HepG2 (cell line): Measurements from ENCODE around the gene EXOSC9. TPM values are rescaled to one million over a fixed set of nuclear protein-coding genes. Genes with fewer than 3 reads are reported as not detected.

Experiments
- ATAC-seq: fragments of 200-7000 bp; cut with Tn5 transposase; 3 replicates; pipeline ENCODE4 v1.9.1; 2020; ENCODE audit warnings: mild to moderate bottlenecking, moderate library complexity
- BruUV-seq: library from RNA; stranded (reverse); fragments of 400-500 nt; replicated peaks from 2 replicates; lab custom pipeline; 2021; lab: Mats Ljungman, UMichigan
- CTCF ChIA-PET: fragments of 300-600 bp; formaldehyde crosslinking; extraction: SDS; loops from one replicate; lab custom pipeline; 2021; ENCODE audit warnings: low total read pairs, inconsistent platforms, low intra/inter-chr PET ratio; lab: Yijun Ruan, JAX
- POLR2A ChIA-PET: fragments of 350-600 bp; sonication (Branson Sonifier 250); formaldehyde crosslinking; loops from one replicate; lab custom pipeline; 2020; ENCODE audit warnings: antibody characterized with exemption, inconsistent platforms; lab: Yijun Ruan, JAX
- DNase-seq: peaks from one replicate; pipeline ENCODE4 v3.0.0-alpha.2; 2015; ENCODE audit warnings: low spot score
- FAIRE-seq: peaks from 3 replicates; lab custom pipeline; 2011; peaks lifted over from hg19 to GRCh38; lab: Jason Lieb, UNC
- H2AFZ ChIP-seq: one replicate; pipeline ENCODE4 v1.6.1; 2011; ENCODE audit warnings: low read length, inconsistent platforms
- H3K27ac ChIP-seq: fragments of 300-600 bp; 3 replicates; pipeline ENCODE4 v1.8.0; 2011; ENCODE audit warnings: mixed run types, mild to moderate bottlenecking, mixed read lengths, low read length, inconsistent platforms; ENCODE audit not compliant: insufficient read depth; ENCODE audit errors: extremely low read length
- H3K27me3 ChIP-seq, 2 experiments: fragments of 200-600 bp in 1 of 2; 2 replicates in 1 of 2; 3 replicates in 1 of 2; pipeline versions ENCODE4 v1.6.0 to v1.8.0; 2011; ENCODE audit warnings: low read length in 2 of 2, mild to moderate bottlenecking in 2 of 2, moderate library complexity in 2 of 2, inconsistent platforms in 1 of 2; ENCODE audit not compliant: insufficient read depth in 2 of 2, control insufficient read depth in 1 of 2
- H3K36me3 ChIP-seq, 2 experiments: fragments of 200-600 bp in 1 of 2; replicated peaks in 1 of 2; 2 replicates in 1 of 2; 3 replicates in 1 of 2; pipeline versions ENCODE4 v1.5.1 to v1.8.0; 2011; ENCODE audit warnings: low read length in 2 of 2, inconsistent platforms in 1 of 2; ENCODE audit not compliant: insufficient read depth in 2 of 2, control insufficient read depth in 1 of 2
- H3K4me1 ChIP-seq: 2 replicates; pipeline ENCODE4 v1.5.1; 2012; ENCODE audit warnings: low read length, inconsistent platforms; ENCODE audit not compliant: insufficient read depth
- H3K4me2 ChIP-seq: 2 replicates; pipeline ENCODE4 v1.6.0; 2011; ENCODE audit warnings: low read depth, low read length, inconsistent platforms
- H3K4me3 ChIP-seq, 3 experiments: fragments of 200-600 bp in 1 of 3; sonication (generic), shearing (Covaris generic) in 1 of 3; replicated peaks in 1 of 3; 2 replicates each; pipeline ENCODE4 v1.5.1; 2011 to 2016; ENCODE audit warnings: low read length in 3 of 3, inconsistent platforms in 2 of 3, low read depth in 2 of 3, mild to moderate bottlenecking in 2 of 3, control low read depth in 1 of 3, mixed read lengths in 1 of 3; ENCODE audit not compliant: insufficient read depth in 1 of 3
- H3K79me2 ChIP-seq: one replicate; pipeline ENCODE4 v1.6.1; 2011; ENCODE audit warnings: low read length, inconsistent platforms; ENCODE audit not compliant: insufficient read depth
- H3K9ac ChIP-seq: 2 replicates; pipeline ENCODE4 v1.6.0; 2011; ENCODE audit warnings: mild to moderate bottlenecking, low read depth, low read length, inconsistent platforms; ENCODE audit not compliant: insufficient read depth
- H3K9me3 ChIP-seq: 2 replicates; pipeline ENCODE4 v1.5.1; 2012; ENCODE audit warnings: mild to moderate bottlenecking, low read length
- H4K20me1 ChIP-seq: 2 replicates; pipeline ENCODE4 v1.6.0; 2011; ENCODE audit warnings: inconsistent platforms, mild to moderate bottlenecking, low read length, moderate library complexity; ENCODE audit not compliant: insufficient read depth
- ARID2 ChIP-seq: sonication (generic); formaldehyde crosslinking; IDR thresholded peaks from 2 replicates; pipeline ENCODE4 v1.8.1; 2022; ENCODE audit warnings: mild to moderate bottlenecking, missing genetic modification reagents, borderline replicate concordance
- CBX1 ChIP-seq: IDR thresholded peaks from one replicate; pipeline ENCODE4 v1.6.1; 2016; ENCODE audit warnings: antibody characterized with exemption, low read depth
- HIVEP1 ChIP-seq: sonication (generic); formaldehyde crosslinking; IDR thresholded peaks from 2 replicates; pipeline ENCODE4 v1.4.0; 2020; ENCODE audit warnings: mild to moderate bottlenecking, missing genetic modification reagents
- HMGA1 ChIP-seq: sonication (generic); formaldehyde crosslinking; conservative IDR thresholded peaks from 2 replicates; pipeline ENCODE4 v1.4.0; 2020; ENCODE audit warnings: missing genetic modification reagents
- JDP2 ChIP-seq: sonication (generic); formaldehyde crosslinking; IDR thresholded peaks from 2 replicates; pipeline ENCODE4 v1.8.1; 2022; ENCODE audit warnings: missing genetic modification reagents, borderline replicate concordance
- KLF15 ChIP-seq: sonication (generic); formaldehyde crosslinking; IDR thresholded peaks from 2 replicates; pipeline ENCODE4 v1.8.1; 2023; ENCODE audit warnings: borderline replicate concordance, mild to moderate bottlenecking, inconsistent platforms, missing genetic modification reagents, mixed read lengths
- NFRKB ChIP-seq: fragments of 450-650 bp; IDR thresholded peaks from 2 replicates; pipeline ENCODE4 v1.6.1; 2017
- PHF20 ChIP-seq: sonication (generic); formaldehyde crosslinking; IDR thresholded peaks from 2 replicates; pipeline ENCODE4 v1.5.0; 2020; ENCODE audit warnings: mild to moderate bottlenecking, missing genetic modification reagents
- PHF5A ChIP-seq: IDR thresholded peaks from one replicate; pipeline ENCODE4 v1.6.1; 2018; ENCODE audit warnings: low read depth, missing genetic modification reagents; ENCODE audit not compliant: unreplicated experiment
- TSC22D2 ChIP-seq: sonication (generic); formaldehyde crosslinking; IDR thresholded peaks from 2 replicates; pipeline ENCODE4 v1.5.1; 2020; ENCODE audit warnings: missing genetic modification reagents, mild to moderate bottlenecking, borderline replicate concordance
- ZNF276 ChIP-seq: sonication (generic); formaldehyde crosslinking; IDR thresholded peaks from 2 replicates; pipeline ENCODE4 v1.4.0; 2020; ENCODE audit warnings: mild to moderate bottlenecking, low read depth, missing genetic modification reagents
- ZNF7 ChIP-seq: IDR thresholded peaks from 2 replicates; pipeline ENCODE4 v1.6.1; 2016; ENCODE audit warnings: missing biosample characterization, missing genetic modification reagents
- WGBS: methylation state at CpG from one replicate; pipeline ENCODE4 v1.1.6; 2017; ENCODE audit warnings: low lambda C conversion rate; 5-methylcytosine and 5-hydroxymethylcytosine counted together
- in situ Hi-C: cut with HindIII; loops from 2 replicates; pipeline ENCODE4 v1.10.0; 2017; ENCODE audit warnings: low pct_unique_long_range_greater_than_20kb; ENCODE audit not compliant: extremely low pct_ligation_motif_present
- intact Hi-C: fragments of 100-400 bp; cut with micrococcal nuclease; formaldehyde crosslinking; loops from one replicate; pipeline ENCODE4 v1.10.0; 2022; ENCODE audit not compliant: unreplicated experiment
- polyA plus RNA-seq, 8 experiments: library from polyadenylated mRNA; depleted of rRNA in 3 of 8; stranded (reverse) in 7 of 8; unstranded in 1 of 8; fragments of >200 nt; fragmentation: Illumina TruSeq in 4 of 8; extraction: Trizol in 4 of 8; gene quantifications; 2 replicates each; pipeline versions ENCODE4 v1.2.1 to v1.2.3, GENCODE V29; 2011 to 2016; ENCODE audit warnings: low read depth in 4 of 8, missing spikeins in 1 of 8, mixed read lengths in 1 of 8; ENCODE audit not compliant: insufficient read depth in 1 of 8
- total RNA-seq, 5 experiments: library from RNA; depleted of rRNA; stranded (reverse); fragments of >200 nt; fragmentation: Illumina TruSeq; extraction: Trizol; gene quantifications; 2 replicates each; pipeline ENCODE4 v1.2.3, GENCODE V29; 2016; ENCODE audit warnings: low read depth in 1 of 5
- TF ChIP-seq, protein P1 (sequence below): sonication (generic); formaldehyde crosslinking; IDR thresholded peaks from 2 replicates; pipeline ENCODE4 v1.5.1; 2020; ENCODE audit warnings: missing genetic modification reagents, mild to moderate bottlenecking, borderline replicate concordance

Gene EXOSC9
- total and polyA plus RNA-seq, 2 of the 13 experiments (the other 11 are each of a cell fraction or from before 2014, with no cell fraction given), result 26.0 to 48.0 TPM

GRCh38 chr4:121788896-121789295, 12.2 kb upstream of the EXOSC9 start:
- peaks cover 10% of the 10 kb centered on the region for H3K4me1 ChIP-seq
- no peaks in the 10 kb centered on the region for H3K36me3 ChIP-seq
- 74% methylated on average over 2 of the region's 2 CpGs for WGBS
- H3K4me3 ChIP-seq, result no peak overlapping the region
- ATAC-seq, result no peak
- BruUV-seq, result no TSS peak
- no peaks in the 10 kb centered on the region for H3K27me3 ChIP-seq
- POLR2A ChIA-PET, result no interaction called here
- no peak for TF ChIP-seq HMGA1
- TF ChIP-seq PHF20 (CRISPR knock-in tag), result no peak
- TF ChIP-seq NFRKB, result no peak
- TF ChIP-seq TSC22D2 (CRISPR knock-in tag), result no peak
- TF ChIP-seq, protein P1, sequence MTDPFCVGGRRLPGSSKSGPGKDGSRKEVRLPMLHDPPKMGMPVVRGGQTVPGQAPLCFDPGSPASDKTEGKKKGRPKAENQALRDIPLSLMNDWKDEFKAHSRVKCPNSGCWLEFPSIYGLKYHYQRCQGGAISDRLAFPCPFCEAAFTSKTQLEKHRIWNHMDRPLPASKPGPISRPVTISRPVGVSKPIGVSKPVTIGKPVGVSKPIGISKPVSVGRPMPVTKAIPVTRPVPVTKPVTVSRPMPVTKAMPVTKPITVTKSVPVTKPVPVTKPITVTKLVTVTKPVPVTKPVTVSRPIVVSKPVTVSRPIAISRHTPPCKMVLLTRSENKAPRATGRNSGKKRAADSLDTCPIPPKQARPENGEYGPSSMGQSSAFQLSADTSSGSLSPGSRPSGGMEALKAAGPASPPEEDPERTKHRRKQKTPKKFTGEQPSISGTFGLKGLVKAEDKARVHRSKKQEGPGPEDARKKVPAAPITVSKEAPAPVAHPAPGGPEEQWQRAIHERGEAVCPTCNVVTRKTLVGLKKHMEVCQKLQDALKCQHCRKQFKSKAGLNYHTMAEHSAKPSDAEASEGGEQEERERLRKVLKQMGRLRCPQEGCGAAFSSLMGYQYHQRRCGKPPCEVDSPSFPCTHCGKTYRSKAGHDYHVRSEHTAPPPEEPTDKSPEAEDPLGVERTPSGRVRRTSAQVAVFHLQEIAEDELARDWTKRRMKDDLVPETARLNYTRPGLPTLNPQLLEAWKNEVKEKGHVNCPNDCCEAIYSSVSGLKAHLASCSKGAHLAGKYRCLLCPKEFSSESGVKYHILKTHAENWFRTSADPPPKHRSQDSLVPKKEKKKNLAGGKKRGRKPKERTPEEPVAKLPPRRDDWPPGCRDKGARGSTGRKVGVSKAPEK (CRISPR knock-in tag), result no peak
- TF ChIP-seq ZNF276 (CRISPR knock-in tag), result no peak
- no peak for TF ChIP-seq ZNF7 (CRISPR knock-in tag)
- no peak for TF ChIP-seq HIVEP1
- no peak for TF ChIP-seq CBX1
- no peak for TF ChIP-seq PHF5A (CRISPR knock-in tag)
- no peak for TF ChIP-seq KLF15 (CRISPR knock-in tag)
- TF ChIP-seq ARID2 (CRISPR knock-in tag), result no peak
- TF ChIP-seq JDP2 (CRISPR knock-in tag), result no peak
- H3K27ac ChIP-seq, result no peak overlapping the region
- DNase-seq, result no peak
- intact Hi-C loops (no loop called here), in situ Hi-C loops (no loop called here)
- FAIRE-seq, result no peak
- no peak overlapping the region for H3K9ac ChIP-seq
- H3K79me2 ChIP-seq, result no peaks in the 10 kb centered on the region
- no peak overlapping the region for H3K4me2 ChIP-seq
- H4K20me1 ChIP-seq, result no peaks in the 10 kb centered on the region
- CTCF ChIA-PET, result no interaction called here
- no peak overlapping the region for H2AFZ ChIP-seq
- no peaks in the 10 kb centered on the region for H3K9me3 ChIP-seq
